A549 treated with RU486 at 1 μM for 4 hours (cell line): ENCODE data around the gene SPATA45. TPM values are rescaled to one million over a fixed set of nuclear protein-coding genes. Genes with fewer than 3 reads are reported as not detected.

Source experiments
- total RNA-seq: library from RNA; stranded (reverse); fragments of 200-300 nt; extraction: Qiagen RNA extraction; gene quantifications from 5 replicates; pipeline ENCODE4 v1.2.3, GENCODE V29; 2022; ENCODE audit warnings: low read depth

The SPATA45 gene
- total RNA-seq = not detected in 5 replicates

DNA sequence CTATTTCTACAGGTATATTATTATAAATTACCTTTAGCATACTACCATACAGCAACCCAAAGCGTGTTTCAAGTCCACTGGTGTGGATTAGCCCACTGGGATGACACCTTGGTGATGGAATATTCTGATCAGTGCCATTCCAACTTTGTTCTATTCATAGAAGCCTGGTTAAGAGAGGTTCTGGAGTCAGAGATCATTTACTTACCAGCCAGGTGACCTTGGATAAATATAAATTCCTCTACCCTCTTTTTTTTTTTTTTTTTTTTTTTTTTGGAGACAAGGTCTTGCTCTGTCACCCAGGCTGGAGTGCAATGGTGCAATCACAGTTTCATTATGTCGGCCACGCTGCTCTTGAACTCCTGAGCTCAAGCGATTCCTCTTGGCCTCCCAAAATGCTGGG, at the start of gene SPATA45:
Gene SPATA45, minus strand, starts transcription at position 101 of the 400 bp plus-strand sequence. CDS start 11,500 bp downstream, outside the sequence.

DNA sequence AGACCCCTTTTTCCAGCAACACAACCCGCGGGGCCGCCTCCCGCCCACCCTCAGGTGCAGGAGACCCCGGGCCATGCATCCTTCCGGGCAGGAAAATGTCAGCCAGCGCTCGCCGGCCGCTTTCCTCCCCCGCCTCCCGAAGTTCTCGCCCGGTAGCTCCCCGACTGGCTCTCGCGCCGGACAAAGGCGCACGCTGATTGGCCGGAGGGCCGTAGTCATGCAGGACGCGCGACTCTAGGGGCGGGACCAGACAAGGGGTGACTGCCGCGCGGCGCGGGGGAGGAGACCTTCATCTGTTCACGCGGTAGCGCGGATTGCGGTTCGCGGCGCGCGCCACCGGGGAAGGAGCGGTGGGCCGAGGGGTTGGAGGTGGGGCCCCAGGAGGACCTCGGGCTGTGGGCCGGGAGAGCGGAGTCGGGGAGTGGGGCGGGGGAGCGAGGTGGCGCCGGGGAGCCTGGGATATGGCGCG, 10.6 kb upstream of the SPATA45 start, which contains the start of gene FLVCR1:
Gene FLVCR1, plus strand, starts transcription at position 284 of the 469 bp plus-strand sequence. Its CDS starts 178 bp downstream, at position 462.

DNA sequence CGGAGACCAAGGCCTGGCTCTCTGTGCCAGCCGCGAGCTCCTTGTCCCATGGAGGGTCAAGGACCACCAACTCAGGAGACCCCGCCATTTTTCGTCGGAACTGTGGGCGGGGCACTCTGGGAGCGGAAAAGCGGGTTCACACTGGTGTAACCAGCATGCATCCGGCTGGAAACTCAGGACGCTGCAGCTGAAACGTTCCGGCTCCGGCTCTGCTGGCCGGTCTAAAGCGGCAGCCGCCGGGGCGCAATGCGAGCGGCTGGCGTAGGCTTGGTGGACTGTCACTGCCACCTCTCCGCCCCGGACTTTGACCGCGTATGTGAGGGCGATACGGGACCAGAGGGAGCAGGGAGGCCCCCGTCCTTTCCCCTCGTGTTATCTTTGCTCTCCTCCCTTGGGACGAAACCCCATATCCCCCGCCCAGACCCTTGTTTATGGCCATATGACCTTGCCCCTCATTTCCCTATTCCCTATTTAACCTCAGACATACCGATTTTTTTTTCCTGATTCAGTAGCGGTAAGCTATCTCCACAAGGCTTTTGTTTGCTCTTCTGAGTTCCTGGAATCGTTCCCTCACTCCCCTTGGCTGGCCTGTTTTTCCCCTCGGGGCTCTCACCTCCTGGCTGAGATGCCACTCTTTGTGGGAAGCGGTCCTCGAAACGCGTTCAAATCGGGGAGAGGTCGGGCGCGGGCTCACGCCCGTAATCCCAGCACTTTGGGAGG, 55.6 kb downstream of the SPATA45 start, which contains the start of the genes NSL1 and TATDN3:
Gene NSL1, minus strand, starts transcription at position 102 of the 720 bp plus-strand sequence. Its CDS starts 14 bp downstream, at position 88.
Gene TATDN3, plus strand, starts transcription at position 219 of the 720 bp plus-strand sequence. Its CDS starts 28 bp downstream, at position 247.

Other genes starting within 250 kb of the SPATA45 start
- 32.7 to 51.8 TPM (median 44.0 TPM) in 5 replicates for gene ATF3, start 238.9 kb downstream of the SPATA45 start, total RNA-seq
- 18.4 to 34.7 TPM (median 32.8 TPM) in 5 replicates for gene BATF3, start 147.8 kb downstream of the SPATA45 start, total RNA-seq
- gene NSL1, start 55.9 kb downstream of the SPATA45 start, total RNA-seq = 26.8 to 41.6 TPM (median 29.4 TPM) in 5 replicates
- 11.8 to 13.8 TPM (median 13.3 TPM) in 5 replicates for gene TATDN3, start 55.8 kb downstream of the SPATA45 start, total RNA-seq
- 9.0 to 18.2 TPM (median 17.2 TPM) in 5 replicates for gene FLVCR1, start 10.6 kb upstream of the SPATA45 start, total RNA-seq
- 2.6 to 3.8 TPM (median 3.5 TPM) in 5 replicates for gene VASH2, start 102.9 kb upstream of the SPATA45 start, total RNA-seq
- 10.8 to 17.1 TPM (median 16.2 TPM) in 5 replicates for gene ANGEL2, start 168.2 kb upstream of the SPATA45 start, total RNA-seq
- 7.4 to 12.0 TPM (median 10.6 TPM) in 5 replicates for gene RPS6KC1, start 203.6 kb upstream of the SPATA45 start, total RNA-seq